IPS-18a (cell line): ENCODE results near the gene RSU1.

Source experiments
- H3K27ac ChIP-seq: one replicate; pipeline ENCODE4 v1.5.1; 2013; ENCODE audit warnings: low read length
- H3K27me3 ChIP-seq: one replicate; pipeline ENCODE4 v1.6.1; 2013; ENCODE audit warnings: mild to moderate bottlenecking, low read length; ENCODE audit not compliant: control insufficient read depth, insufficient read depth
- H3K36me3 ChIP-seq: one replicate; pipeline ENCODE4 v1.6.1; 2013; ENCODE audit warnings: low read depth, low read length; ENCODE audit not compliant: control insufficient read depth
- H3K4me1 ChIP-seq: one replicate; pipeline ENCODE4 v1.6.1; 2013; ENCODE audit warnings: low read depth, low read length; ENCODE audit not compliant: control insufficient read depth
- H3K4me3 ChIP-seq: one replicate; pipeline ENCODE4 v1.5.1; 2013; ENCODE audit warnings: low read length
- H3K9ac ChIP-seq: one replicate; pipeline ENCODE4 v1.6.1; 2013; ENCODE audit warnings: mild to moderate bottlenecking, low read length, moderate library complexity
- H3K9me3 ChIP-seq: one replicate; pipeline ENCODE4 v1.6.1; 2013; ENCODE audit warnings: low read depth, low read length; ENCODE audit not compliant: control insufficient read depth

Gene RSU1

GRCh38 chr10:16544591-16544990, 272.6 kb downstream of the RSU1 start:
- H3K4me3 ChIP-seq = no peak overlapping the region
- no peaks in the 10 kb centered on the region for H3K9me3 ChIP-seq
- H3K36me3 ChIP-seq = no peaks in the 10 kb centered on the region
- no peaks in the 10 kb centered on the region for H3K27me3 ChIP-seq
- no peak overlapping the region for H3K9ac ChIP-seq
- no peaks in the 10 kb centered on the region for H3K4me1 ChIP-seq
- no peak overlapping the region for H3K27ac ChIP-seq

GRCh38 chr10:16544099-16544498, 273.1 kb downstream of the RSU1 start:
- Histone ChIP-seq H3K4me1 (no peaks in the 10 kb centered on the region), H3K9me3 (no peaks in the 10 kb centered on the region), H3K27me3 (no peaks in the 10 kb centered on the region), H3K9ac (no peak overlapping the region), H3K36me3 (no peaks in the 10 kb centered on the region), H3K4me3 (no peak overlapping the region), H3K27ac (no peak overlapping the region)
